HG03558 (cell line): Measurements from ENCODE around the gene IL4R.

Experiments
- ATAC-seq: cut with Tn5 transposase; IDR thresholded peaks from one replicate; pipeline ENCODE4 v1.9.1; 2021; ENCODE audit warnings: moderate number of reproducible peaks; ENCODE audit not compliant: unreplicated experiment; ENCODE audit errors: extremely low read depth

Gene IL4R

GRCh38 chr16:27312580-27313421 is 973 bp upstream of the IL4R start:
- ATAC-seq, result no peak

- no peak for ATAC-seq
Observed at GRCh38 chr16:27314161-27314723, 468 bp downstream of the IL4R start.

GRCh38 chr16:27314986-27315332 is 1.2 kb downstream of the IL4R start:
- no peak for ATAC-seq

GRCh38 chr16:27315333-27316037 is 1.7 kb downstream of the IL4R start:
- ATAC-seq, result no peak

DNA sequence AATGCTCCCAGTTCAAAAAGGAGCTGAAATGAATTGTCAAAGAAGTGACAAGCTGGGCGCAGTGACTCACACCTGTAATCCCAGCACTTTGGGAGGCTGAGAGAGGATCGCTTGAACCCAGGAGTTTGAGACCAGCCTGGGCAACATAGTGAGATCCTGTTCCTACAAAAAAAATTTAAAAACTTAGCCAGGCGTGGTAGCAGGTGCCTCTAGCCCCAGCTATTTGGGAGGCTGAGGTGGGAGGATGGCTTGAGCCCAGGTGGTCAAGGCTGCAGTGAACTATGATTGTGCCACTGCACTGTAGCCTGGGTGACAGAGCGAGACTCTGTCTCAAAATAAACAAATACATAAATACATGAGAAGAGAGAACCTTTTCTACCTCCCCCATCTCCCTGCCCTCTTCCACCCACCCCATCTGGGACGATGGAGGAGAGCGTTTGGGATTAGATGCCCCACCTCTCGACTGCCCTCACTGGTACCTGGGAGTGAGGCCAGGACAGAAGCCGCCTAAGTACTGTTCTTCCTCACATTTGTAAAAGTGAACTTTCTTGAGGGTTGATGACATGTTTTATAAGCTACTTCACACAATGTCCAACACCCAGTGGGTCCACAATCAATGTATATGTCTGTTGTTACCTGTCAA is 2.4 kb downstream of the IL4R start:
- ATAC-seq, result no peak

DNA sequence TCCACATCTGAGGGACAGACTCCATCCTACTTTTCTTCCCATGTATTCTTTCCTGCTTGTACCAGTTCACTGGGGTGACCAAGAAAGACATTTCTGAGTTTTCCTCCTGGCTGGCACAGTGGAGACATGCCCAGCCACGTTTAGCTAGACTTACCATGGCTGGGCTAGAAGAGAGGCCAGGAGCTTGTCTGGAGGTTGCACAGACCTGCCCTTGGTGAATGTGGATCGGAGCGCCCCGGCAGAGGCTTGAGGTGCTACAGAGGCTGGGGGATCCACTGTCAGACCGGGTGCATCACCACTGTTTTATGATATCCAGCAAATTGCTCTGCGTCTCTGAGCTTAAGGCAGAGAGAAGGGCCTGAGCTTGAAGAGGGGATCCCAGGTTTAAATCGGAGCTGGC is 3.5 kb downstream of the IL4R start:
- no peak for ATAC-seq

- no peak for ATAC-seq
Observed at GRCh38 chr16:27317738-27318391, 4.1 kb downstream of the IL4R start.

- no peak for ATAC-seq
Observed at GRCh38 chr16:27318392-27319256, 4.8 kb downstream of the IL4R start.

- no peak for ATAC-seq
Observed at GRCh38 chr16:27319257-27319965, 5.6 kb downstream of the IL4R start.

- no peak for ATAC-seq
Observed at GRCh38 chr16:27320261-27321012, 6.7 kb downstream of the IL4R start.

DNA sequence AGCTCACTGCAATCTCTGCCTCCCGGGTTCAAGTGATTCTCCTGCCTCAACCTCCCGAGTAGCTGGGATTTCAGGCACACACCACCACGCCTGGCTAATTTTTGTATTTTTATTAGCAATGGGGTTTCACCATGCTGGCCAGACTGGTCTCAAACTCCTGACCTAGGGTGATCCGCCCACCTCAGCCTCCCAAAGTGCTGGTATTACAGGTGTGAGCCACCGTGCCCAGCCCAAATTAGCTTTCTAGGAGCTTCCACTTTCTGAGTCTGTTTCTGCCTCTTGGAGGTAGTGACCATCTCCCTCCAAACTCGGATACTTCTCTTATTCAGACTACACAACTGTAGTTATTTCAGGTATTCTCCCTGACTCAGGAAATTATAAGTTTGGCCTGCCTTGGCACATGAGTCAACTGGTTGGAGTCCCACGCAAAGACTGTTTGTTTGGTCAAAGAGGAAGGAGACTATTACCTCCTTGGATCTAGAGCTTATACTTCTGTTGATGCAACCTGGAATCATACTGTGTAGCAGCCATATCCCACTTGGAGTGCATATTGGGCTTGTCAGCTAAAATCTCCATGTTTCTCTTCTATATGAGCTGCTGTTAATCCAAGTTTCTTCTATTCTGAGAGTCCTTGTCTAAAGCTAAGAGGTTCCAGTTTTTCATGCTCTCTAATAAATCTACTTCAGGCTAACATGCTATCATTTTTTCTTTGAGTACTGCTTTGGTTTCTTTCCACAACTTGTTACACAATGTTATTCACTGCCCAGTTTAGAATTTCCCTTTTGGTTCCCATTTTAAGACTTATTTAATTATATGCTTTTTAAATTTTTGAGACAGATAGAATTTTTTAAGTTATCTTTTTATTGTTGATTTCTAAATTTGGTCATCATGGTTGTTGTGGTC is 7.5 kb downstream of the IL4R start:
- ATAC-seq, result no peak

- ATAC-seq, result no peak
Observed at GRCh38 chr16:27322858-27323780, 9.3 kb downstream of the IL4R start.

GRCh38 chr16:27323781-27324561 is 10.2 kb downstream of the IL4R start:
- ATAC-seq, result no peak

- no peak for ATAC-seq
Observed at GRCh38 chr16:27324851-27325301, 11.1 kb downstream of the IL4R start.

GRCh38 chr16:27325736-27326135 is 12.0 kb downstream of the IL4R start:
- no peak for ATAC-seq
